G401 (cell line): ENCODE measurements around the gene TOMM20L. TPM values are rescaled to one million over a fixed set of nuclear protein-coding genes. Genes with fewer than 3 reads are reported as not detected.
"Not testable (repeated sequence)": the region's sequence is repeated elsewhere in the genome, so short reads cannot be mapped to it uniquely, and the experiment has no call there.

Experiments used
- DNase-seq: peaks from one replicate; pipeline ENCODE4 v3.0.0-alpha.2; 2015; ENCODE audit warnings: low spot score
- in situ Hi-C: cut with HindIII; loops from 2 replicates; pipeline ENCODE4 v1.10.0; 2016; ENCODE audit warnings: low sequenced_read_pairs, mixed read lengths
- total RNA-seq: library from RNA; depleted of rRNA; stranded (reverse); fragments of >200 nt; shearing (Covaris generic); gene quantifications from 2 replicates; pipeline ENCODE4 v1.2.3, GENCODE V29; 2014; rRNA removed

TOMM20L gene
- not detected in 2 replicates for total RNA-seq

DNA sequence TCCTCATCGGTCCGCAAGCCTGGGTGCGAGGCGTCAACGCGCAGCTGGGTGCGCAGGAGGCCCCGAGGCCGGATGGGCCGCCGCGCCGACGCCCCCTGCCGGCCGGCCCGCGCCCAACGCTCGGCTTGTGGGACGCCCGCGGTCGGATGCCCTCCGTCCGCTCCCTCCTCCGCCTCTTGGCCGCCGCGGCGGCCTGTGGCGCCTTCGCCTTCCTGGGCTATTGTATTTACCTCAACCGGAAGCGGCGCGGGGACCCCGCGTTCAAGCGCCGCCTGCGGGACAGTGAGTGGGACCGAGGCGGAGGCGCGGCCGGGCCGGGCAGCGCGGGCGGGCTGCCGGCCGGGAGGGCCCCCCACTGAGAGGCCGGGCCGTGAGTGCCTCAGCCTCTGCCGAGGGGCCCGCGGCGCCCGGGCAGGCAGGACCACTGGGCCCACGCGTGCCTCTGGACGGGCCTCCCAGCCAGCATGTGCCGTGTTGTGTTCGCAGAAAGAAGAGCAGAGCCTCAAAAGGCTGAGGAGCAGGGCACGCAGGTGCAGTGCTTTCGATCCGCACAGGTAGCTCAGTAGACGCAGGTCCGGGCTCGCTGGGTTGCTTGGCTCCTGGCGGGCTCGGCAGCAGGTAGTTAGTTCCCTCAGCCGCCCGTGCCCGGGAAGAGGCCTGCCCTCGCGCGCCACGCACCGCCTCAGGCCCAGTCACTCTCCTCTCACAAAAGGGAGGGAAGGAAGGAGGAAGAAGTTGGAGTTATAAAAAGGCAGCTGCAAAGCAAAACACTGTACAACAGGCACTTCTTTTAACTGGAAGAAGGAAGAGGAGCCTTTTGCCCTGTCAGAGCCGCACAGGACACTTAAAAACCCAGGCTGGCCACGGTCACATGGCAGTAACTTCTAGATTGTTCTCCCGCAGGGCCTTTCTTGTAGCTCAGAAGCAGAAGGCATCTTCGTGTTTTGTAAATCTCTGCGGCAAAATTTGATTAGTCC, at the start of gene TOMM20L:
Gene TOMM20L, plus strand, starts transcription at position 119 of the 977 bp plus-strand sequence. Its CDS starts 28 bp downstream, at position 147.
- in situ Hi-C loops: no loop called here
- peak; percentile 50 for DNase-seq

DNA sequence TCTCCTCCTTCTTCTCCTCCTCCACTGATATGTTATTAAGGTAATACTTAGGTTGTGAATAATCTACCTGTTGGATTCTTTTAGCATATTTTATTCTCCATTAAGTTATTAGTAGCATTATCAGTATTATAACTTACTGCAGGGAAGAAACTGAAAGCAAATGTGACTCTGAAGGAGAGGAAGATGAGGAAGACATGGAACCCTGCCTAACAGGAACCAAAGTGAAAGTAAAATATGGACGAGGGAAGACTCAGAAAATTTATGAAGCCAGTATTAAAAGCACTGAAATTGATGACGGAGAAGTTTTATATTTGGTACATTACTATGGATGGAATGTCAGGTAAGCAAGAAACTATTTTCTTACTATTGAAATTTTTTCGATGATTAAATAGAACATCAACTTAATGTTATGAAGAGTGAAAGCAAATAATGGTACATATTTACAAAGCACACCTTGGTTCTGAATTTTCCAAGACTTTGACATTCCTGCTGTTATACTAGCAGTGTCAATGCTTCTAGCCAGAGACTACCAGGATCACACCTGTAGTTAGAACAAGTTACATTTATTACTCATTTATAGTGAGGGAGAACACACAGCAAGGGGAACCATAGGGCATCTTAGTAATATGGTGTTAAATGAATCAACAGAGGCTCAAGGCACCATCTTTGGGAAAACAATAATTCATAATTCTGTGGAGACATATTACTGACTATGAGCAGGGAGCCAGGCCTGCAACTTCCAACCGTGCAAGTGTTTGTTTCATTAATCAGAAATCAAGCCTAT, 42.0 kb upstream of the TOMM20L start:
- in situ Hi-C loops: no loop called here
- DNase-seq: no peak

DNA sequence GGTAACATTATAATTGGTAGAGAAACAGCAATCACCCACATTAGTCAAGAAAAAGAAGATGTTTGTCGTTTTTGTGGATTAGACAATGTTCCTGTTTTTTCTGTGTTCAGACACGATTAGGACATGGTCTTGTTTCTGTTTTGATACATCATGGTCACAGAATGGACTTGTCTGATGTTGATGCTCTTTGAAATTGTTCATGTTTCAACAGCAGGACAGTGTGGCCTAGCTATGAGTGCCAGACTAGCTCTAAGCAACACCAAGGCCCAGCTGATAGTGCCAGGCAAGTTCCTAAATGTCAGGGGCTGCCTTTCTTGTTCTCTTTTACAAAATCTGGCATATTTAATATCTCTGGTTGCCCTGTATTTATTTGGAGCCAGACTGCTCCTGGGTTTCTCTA, 40.9 kb upstream of the TOMM20L start:
- in situ Hi-C loops: no loop called here
- no peak for DNase-seq

DNA sequence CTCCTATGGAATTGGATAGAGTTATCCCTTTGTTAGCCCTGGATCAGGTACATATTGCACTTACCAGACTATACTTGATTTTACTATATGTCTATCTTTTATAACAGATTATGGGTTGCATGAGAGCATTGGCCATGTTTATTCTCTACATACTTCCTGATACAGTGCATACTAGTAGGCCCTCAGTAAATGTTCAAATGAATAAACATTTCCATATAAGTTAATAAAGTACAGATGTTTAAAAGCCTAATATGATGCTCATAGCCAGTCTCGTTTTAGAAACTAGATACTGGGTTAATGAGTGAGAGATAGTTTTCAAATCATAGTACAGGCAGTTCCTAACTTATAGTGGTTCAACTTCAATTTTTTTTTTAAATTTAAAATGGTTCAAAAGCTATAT, 39.5 kb upstream of the TOMM20L start:
- no peak for DNase-seq
- in situ Hi-C loops: no loop called here

DNA sequence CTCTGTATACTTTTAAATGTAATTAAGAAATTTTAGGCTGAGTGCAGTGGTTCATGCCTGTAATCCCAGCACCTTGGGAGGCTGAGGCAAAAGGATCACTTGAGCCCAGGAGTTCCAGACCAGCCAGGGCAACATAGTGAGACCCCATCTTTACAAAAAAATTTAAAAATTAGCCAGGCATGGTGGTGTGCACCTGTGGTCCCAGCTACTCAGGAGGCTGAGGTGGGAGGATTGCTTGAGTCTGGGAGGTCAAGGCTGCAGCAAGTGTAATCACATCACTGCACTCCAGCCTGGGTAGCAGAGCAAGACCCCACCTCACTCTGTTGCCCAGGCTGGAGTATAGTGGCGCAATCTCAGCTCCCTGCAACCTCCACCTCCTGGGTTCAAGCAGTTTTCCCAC, 33.5 kb upstream of the TOMM20L start:
- DNase-seq, in situ Hi-C loops: not testable (repeated sequence)

DNA sequence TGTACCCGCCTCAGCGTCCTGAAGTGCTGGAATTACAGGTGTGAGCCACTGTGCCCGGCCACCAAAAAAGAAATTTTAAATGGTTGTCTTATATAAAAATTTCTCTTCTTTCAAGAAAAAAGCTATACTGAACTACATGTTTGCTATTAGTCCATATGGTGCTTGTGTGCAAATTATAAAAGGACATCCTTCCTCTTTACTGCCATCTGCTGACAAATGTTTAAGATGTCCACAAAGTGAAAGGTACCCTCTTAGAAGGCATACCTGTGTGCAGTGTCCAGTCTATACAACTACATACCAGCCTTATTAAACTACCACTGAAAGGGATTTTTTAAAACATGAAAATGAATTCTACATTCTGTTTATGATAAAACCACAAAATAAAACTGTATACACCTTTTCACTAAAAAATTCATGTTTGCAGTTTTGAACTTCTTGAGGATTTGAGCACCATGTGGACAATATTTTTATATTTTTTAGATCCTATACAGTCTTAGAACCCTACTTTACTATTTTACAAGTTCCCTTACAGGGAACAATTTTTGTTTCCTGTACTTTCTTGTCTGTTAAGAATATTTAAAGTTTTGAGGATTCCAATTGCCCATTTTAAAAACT, 32.8 kb upstream of the TOMM20L start:
- peak; percentile 78 for DNase-seq
- in situ Hi-C loops: no loop called here

DNA sequence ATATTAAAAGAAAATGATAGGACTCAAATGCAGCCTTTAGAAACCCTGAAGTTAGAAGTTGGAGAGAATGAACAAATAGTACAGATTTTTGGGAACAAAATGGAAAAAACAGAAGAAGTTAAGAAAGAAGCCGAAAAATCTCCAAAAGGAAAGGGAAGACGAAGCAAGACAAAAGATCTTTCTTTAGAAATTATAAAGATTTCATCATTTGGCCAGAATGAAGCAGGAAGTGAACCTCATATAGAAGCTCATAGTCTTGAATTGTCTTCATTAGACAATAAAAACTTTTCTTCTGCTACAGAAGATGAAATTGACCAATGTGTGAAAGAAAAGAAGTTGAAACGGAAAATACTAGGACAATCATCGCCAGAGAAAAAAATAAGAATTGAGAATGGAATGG, 31.4 kb upstream of the TOMM20L start:
- DNase-seq: no peak

DNA sequence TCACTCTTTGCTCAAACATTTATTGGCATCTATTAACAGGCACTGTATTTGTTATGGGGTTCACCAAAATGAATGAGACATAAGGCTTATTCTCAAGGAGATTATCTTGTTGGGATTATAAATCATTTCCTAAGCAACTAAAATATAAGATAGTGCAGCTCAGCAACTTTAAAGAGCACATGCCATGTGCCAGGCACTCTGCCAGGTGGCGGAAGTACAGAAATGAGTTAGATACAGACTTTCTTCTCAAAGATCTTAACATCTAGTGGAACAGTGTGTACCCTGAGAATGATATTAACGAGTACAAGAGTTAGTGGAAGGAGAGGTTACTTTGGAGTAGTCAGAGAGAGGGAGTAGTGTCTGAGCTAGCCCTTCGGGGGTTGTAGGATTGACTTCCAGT, 28.4 kb upstream of the TOMM20L start:
- in situ Hi-C loops: no loop called here
- DNase-seq: no peak

More for the DNA sequence above, 31.4 kb upstream of the TOMM20L start:
- in situ Hi-C loops: no loop called here

DNA sequence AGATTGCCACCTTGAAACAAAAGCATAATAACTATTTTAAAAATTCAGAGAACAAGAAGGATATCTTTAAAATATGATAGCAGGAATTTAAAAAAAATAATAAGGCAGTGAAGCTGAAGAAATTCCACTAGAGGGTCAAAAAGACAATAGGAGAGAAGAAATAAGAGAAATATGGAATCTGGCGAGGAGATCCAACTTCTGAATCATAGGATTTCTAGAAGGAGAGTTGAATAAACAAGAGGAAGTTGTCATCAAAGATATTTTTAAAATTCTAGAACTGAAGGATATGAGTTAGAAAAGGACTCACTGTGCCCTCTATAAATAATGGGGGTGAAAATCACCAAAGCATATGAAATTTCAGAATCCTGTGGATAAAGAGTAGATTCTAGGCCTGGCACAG, 26.8 kb upstream of the TOMM20L start:
- DNase-seq: no peak
- in situ Hi-C loops: no loop called here

DNA sequence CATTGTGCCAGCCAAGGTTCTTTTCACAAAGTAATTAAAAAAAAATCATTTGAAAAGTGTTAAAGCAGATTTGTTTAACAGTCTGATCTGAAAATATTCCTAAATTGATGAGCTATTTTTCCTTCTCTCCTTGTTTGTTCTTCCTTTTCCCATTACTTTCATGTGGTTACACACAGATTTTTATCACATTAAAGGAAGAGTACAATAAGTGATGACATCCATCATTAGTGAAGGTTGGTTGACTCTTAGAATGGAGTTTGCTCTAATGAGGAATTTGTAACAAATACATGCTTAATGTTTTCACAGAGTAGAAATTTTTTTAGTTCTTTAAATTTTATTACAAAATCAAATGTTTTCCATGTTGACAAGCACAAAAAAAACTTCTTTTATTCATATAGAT, 18.9 kb upstream of the TOMM20L start:
- in situ Hi-C loops: no loop called here
- no peak for DNase-seq

DNA sequence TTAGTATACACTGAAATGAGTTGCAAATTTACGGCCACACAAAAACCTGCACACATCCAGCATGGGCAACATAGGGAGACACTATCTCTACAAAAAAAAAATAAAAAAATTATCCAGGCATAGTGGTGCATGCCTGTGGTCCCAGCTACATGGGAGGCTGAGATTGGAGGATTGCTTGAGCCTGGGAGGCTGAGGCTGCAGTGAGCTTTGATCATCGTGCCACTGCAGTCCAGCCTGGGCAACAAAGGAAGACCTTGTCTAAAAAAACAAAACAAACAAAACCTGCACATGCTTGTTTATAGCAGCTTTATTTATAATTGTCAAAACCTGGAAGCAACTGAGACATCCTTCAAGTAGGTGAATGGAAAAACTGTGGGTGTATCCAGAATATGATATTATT, 4.9 kb upstream of the TOMM20L start:
- in situ Hi-C loops: no loop called here
- no peak for DNase-seq

DNA sequence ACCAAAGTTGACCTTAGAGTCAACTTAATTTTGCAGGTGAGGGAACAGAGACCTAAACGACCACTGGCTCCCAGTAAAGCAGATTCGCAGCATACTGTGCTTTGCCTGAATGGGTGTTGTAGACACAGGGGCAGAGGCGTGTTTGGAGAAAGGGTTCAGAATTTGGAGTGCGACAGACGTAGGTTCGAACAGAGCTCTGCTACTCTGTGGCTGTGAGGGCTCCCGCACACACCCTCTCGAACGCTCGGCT, 243 bp upstream of the TOMM20L start:
- no peak for DNase-seq
- in situ Hi-C loops: no loop called here

DNA sequence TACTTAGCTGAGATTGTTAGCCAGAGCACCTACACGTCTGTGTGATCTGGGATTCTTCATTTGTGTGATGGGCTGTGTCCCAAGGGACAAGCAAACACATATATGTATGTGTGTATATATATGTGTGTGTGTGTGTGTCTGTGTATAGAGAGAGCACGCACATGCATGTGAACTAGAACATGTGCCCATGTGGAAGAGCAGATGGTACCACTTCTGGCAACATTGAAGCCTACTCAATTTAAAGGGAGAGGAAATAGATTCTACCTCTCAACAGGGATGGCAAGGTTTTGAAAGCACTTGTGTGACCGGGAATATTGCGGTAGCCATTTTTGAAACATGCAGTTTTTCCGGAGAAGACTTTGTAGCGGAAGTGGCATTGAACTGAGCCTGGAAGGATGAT, 1.4 kb downstream of the TOMM20L start:
- in situ Hi-C loops: no loop called here
- DNase-seq: no peak

DNA sequence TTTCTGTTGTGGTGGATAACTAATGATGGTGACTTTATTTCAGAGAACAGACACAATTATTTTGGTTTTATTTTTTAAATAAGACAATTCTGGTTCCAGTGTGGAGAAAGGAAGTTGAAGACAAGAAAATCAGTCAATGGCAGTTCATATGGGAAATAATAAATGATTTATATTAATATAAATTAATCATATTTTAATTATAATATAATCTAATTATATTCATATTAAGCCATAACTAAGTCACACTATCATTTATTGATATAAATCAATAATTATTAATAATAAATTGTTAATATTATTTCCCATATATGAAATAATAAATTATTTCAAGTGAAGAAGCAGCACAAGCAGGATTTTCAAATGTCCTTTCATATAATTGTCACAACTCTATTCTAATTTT, 2.8 kb downstream of the TOMM20L start:
- DNase-seq: no peak
- in situ Hi-C loops: no loop called here

DNA sequence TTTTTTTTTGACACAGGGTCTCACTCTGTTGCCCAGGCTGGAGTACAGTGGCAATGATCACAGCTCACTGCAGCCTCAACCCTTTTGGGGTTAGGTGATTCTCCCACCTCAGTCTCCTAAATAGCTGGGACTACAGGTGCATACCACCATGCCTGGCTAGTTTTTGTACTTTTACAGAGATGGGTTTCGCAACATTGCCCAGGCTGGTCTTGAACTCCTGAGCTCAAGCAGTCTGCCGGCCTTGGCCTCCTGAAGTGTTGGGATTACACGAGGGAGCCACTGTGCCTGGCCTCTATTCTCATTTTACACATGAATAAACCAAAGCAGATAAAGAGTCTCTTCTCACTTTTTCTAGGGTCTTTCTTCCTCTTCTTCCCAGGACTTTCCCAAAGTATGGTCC, 3.2 kb downstream of the TOMM20L start:
- in situ Hi-C loops: no loop called here
- no peak for DNase-seq

DNA sequence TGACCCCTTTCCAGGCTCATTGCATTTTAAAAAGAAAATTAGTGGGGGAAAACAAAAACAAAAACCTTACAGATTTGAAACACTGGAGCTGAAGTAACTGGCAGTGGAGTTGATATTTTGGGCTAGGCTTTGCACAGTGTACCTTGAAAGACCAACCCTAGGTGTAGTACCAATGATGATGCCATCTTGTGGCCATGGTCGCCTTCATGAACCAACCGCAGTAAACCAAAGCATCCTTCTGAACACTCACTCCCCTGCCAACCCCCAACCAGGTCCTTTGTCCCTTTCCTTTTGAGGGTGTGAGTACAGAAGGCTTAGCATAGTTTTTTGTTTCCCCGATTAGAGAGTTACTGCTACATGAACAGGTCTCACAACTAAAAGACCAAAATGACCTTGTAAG, 5.9 kb downstream of the TOMM20L start:
- DNase-seq: no peak
- in situ Hi-C loops: no loop called here

DNA sequence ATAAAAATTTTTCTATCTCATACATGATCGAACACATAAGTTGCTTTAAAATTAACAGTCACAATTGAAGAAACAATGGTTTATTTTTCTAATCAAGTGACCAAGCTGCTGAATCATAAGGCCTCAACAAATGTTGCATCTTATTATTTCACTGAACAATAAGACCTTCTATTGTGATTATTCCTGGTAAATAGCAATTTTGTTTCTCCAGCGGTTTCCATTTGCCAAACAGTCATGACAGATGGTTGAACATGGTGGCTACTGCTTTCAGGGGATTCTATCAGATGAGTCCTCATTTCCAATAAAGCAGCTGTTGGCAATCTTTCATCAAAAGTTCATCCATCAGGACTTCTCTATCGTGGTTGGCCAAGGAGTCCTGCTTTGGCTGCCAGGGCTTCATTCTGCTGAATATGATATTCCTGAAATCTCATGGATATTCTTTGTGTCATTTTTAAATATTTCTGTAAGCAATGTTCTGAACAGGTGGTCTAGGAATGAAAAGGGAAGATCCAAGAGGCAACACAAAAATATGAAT, 13.0 kb downstream of the TOMM20L start:
- DNase-seq: no peak
- in situ Hi-C loops: no loop called here

DNA sequence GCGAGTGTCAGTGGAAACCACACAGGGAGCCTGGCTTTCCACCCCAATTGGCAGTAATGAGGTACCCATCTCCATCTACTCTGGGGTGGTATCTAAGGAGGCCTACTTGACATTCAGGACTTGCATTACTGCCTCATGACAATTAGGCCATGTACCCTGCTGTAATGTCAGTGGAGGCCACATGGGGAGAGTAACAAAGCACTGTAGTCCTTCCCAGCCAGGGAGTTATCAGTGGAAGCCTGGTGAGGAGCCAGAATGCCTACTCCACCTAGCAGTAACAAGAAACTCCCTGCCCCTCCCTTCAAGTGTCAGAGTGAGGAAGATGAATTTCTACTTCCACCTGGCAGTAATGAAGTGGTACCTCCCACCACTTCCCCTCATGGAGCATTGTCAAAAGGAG, 19.1 kb downstream of the TOMM20L start:
- DNase-seq: no peak
- in situ Hi-C loops: no loop called here

DNA sequence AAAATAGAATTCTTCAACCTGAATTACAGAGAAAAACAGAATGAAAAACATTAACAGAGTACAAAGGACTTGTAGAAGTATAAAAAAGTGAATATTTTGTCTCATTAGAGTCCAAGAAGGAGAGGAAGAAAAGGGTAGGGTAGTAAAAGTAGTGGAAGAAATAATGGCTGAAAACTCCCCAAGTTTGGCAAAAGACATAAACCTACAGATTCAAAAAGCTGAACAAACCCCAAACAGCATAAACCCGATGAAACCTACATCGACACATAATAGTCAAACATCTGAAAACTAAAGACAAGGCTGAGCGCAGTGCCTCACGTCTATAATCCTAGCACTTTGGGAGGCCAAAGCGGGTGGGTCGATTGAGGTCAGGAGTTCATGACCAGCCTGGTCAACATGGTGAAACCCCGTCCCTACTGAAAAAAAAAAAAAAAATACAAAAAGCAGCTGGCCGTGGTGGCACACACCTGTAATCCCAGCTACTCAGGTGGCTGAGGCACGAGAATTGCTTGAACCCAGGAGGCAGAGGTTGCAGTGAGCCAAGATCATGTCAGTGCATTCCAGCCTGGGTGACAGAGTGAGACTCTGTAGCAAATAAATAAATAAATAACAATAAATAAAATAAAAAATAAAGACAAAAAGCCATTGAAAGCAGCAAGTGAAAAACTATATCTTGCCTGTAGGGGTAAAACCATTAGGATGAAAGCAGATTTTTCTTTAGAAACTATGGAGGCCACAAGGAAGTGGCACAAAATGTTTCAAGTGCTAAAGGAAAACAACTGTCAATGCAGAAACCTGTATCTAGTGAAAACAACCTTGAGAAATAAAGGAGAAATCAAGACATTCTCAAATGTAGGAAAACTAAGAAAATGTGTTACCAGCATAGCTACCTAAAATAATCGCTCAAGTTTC, 20.2 kb downstream of the TOMM20L start:
- no peak for DNase-seq
- in situ Hi-C loops: no loop called here
